ENCODE results near the gene TMCO4. TPM values are rescaled to one million over a fixed set of nuclear protein-coding genes. Genes with fewer than 3 reads are reported as not detected.

Gene TMCO4
- total RNA-seq, 1 donor from 2014 or later, result 24.3 TPM

- Histone ChIP-seq H3K4me3 (no peak overlapping the region), H3K27me3 (no peaks in the 10 kb centered on the region), H3K4me1 (no peaks in the 10 kb centered on the region), H3K9me3 (no peaks in the 10 kb centered on the region), H3K27ac (no peak overlapping the region), H3K36me3 (peaks cover 21% of the 10 kb centered on the region)
- no peak for TF ChIP-seq CTCF (IDR thresholded peaks at IDR 0.05)
- no peak for DNase-seq
- no peak for ATAC-seq
- intact Hi-C loops (cut with DNase I), result no loop called here
Observed at GRCh38 chr1:19694298-19694697, 105.4 kb downstream of the TMCO4 start.

GRCh38 chr1:19690342-19690741 is 109.4 kb downstream of the TMCO4 start:
- ATAC-seq, result no peak
- Histone ChIP-seq H3K36me3 (peaks cover 14% of the 10 kb centered on the region), H3K4me1 (no peaks in the 10 kb centered on the region), H3K27ac (no peak overlapping the region), H3K27me3 (no peaks in the 10 kb centered on the region), H3K9me3 (no peaks in the 10 kb centered on the region), H3K4me3 (no peak overlapping the region)
- no peak for TF ChIP-seq CTCF (IDR thresholded peaks at IDR 0.05)
- intact Hi-C loops (cut with DNase I), result no loop called here
- DNase-seq, result no peak

GRCh38 chr1:19689856-19690255 is 109.9 kb downstream of the TMCO4 start:
- no peak overlapping the region for H3K4me3 ChIP-seq
- no peaks in the 10 kb centered on the region for H3K9me3 ChIP-seq
- DNase-seq, result no peak
- H3K27ac ChIP-seq, result no peak overlapping the region
- TF ChIP-seq CTCF (IDR thresholded peaks at IDR 0.05), result no peak
- ATAC-seq, result no peak
- H3K36me3 ChIP-seq, result peaks cover 14% of the 10 kb centered on the region
- no peaks in the 10 kb centered on the region for H3K27me3 ChIP-seq
- no peaks in the 10 kb centered on the region for H3K4me1 ChIP-seq
- intact Hi-C loops (cut with DNase I), result no loop called here

- no peaks in the 10 kb centered on the region for H3K9me3 ChIP-seq
- no peak overlapping the region for H3K27ac ChIP-seq
- DNase-seq, result no peak
- H3K4me3 ChIP-seq, result no peak overlapping the region
- intact Hi-C loops (cut with DNase I), result no loop called here
- no peak for ATAC-seq
- no peaks in the 10 kb centered on the region for H3K4me1 ChIP-seq
- peaks cover 12% of the 10 kb centered on the region for H3K36me3 ChIP-seq
- TF ChIP-seq CTCF (IDR thresholded peaks at IDR 0.05), result no peak
- H3K27me3 ChIP-seq, result no peaks in the 10 kb centered on the region
Observed at GRCh38 chr1:19689085-19689757, 110.5 kb downstream of the TMCO4 start.

- intact Hi-C loops (cut with DNase I), result no loop called here
- Histone ChIP-seq H3K4me1 (no peaks in the 10 kb centered on the region), H3K27me3 (no peaks in the 10 kb centered on the region), H3K36me3 (peaks cover 2% of the 10 kb centered on the region), H3K27ac (no peak overlapping the region), H3K9me3 (no peaks in the 10 kb centered on the region), H3K4me3 (no peak overlapping the region)
- no peak for TF ChIP-seq CTCF (IDR thresholded peaks at IDR 0.05)
- no peak for ATAC-seq
- DNase-seq, result no peak
Observed at GRCh38 chr1:19688041-19688842, 111.5 kb downstream of the TMCO4 start.
